H1 (cell line): Measurements from ENCODE around the gene ZBTB1. TPM values are rescaled to one million over a fixed set of nuclear protein-coding genes. Genes with fewer than 3 reads are reported as not detected.

Experiments
- CTCF ChIA-PET: fragments of 300-600 bp; sonication (Branson Sonifier 250); formaldehyde crosslinking; loops from one replicate; lab custom pipeline; 2021; ENCODE audit not compliant: partially characterized antibody; lab: Charles Lee
- POLR2A ChIA-PET: fragments of 300-600 bp; sonication (Branson Sonifier 250); formaldehyde crosslinking; loops from one replicate; lab custom pipeline; 2021; ENCODE audit warnings: inconsistent platforms; ENCODE audit not compliant: partially characterized antibody; lab: Charles Lee
- DNase-seq, 2 experiments: peaks; one replicate each; pipeline versions ENCODE4 v3.0.0 to v3.0.0-alpha.2; 2010 to 2022; ENCODE audit warnings: low spot score in 2 of 2, low read depth in 1 of 2, mixed read lengths in 1 of 2
- FAIRE-seq: peaks from 2 replicates; lab custom pipeline; 2011; peaks lifted over from hg19 to GRCh38; lab: Jason Lieb, UNC
- H2AFZ ChIP-seq: 2 replicates; pipeline ENCODE4 v1.8.1; 2012; ENCODE audit warnings: low read length, inconsistent platforms
- H2AK5ac ChIP-seq: 2 replicates; pipeline ENCODE4 v1.6.1; 2013; ENCODE audit warnings: low read depth, low read length
- H2BK120ac ChIP-seq: replicated peaks from 2 replicates; pipeline ENCODE3; 2013; ENCODE audit warnings: low read depth, low read length, inconsistent platforms
- H2BK12ac ChIP-seq: 2 replicates; pipeline ENCODE4 v1.6.1; 2013; ENCODE audit warnings: low read depth, low read length
- H2BK15ac ChIP-seq: 2 replicates; pipeline ENCODE4 v1.6.1; 2013; ENCODE audit warnings: low read length
- H2BK20ac ChIP-seq: 2 replicates; pipeline ENCODE4 v1.6.1; 2013; ENCODE audit warnings: low read length
- H2BK5ac ChIP-seq: 2 replicates; pipeline ENCODE4 v1.6.1; 2013; ENCODE audit warnings: low read depth, low read length
- H3K14ac ChIP-seq: 2 replicates; pipeline ENCODE4 v1.6.1; 2013; ENCODE audit warnings: inconsistent platforms; ENCODE audit not compliant: insufficient read length
- H3K18ac ChIP-seq: 2 replicates; pipeline ENCODE4 v1.6.1; 2013; ENCODE audit warnings: low read length; ENCODE audit errors: extremely low read depth
- H3K23ac ChIP-seq: 2 replicates; pipeline ENCODE4 v1.6.1; 2013; ENCODE audit warnings: inconsistent platforms; ENCODE audit not compliant: insufficient read length
- H3K23me2 ChIP-seq: 2 replicates; pipeline ENCODE4 v1.6.1; 2013; ENCODE audit warnings: low read depth, low read length
- H3K27ac ChIP-seq: 2 replicates; pipeline ENCODE4 v1.6.1; 2011; ENCODE audit warnings: low read depth, low read length, inconsistent platforms
- H3K27me3 ChIP-seq, 4 experiments: replicated peaks in 1 of 4; 1 replicate in 1 of 4; 2 replicates in 3 of 4; pipeline versions ENCODE4 v1.6.1 to v1.8.1; 2011 to 2013; ENCODE audit warnings: low read length in 3 of 4, mild to moderate bottlenecking in 3 of 4, inconsistent platforms in 2 of 4, mixed read lengths in 2 of 4, moderate library complexity in 1 of 4; ENCODE audit not compliant: control insufficient read depth in 3 of 4, insufficient read depth in 3 of 4; ENCODE audit errors: extremely low read depth in 1 of 4
- H3K36me3 ChIP-seq, 4 experiments: 2 replicates each; pipeline versions ENCODE4 v1.6.1 to v1.8.1; 2011 to 2013; ENCODE audit warnings: mild to moderate bottlenecking in 4 of 4, low read length in 3 of 4, moderate library complexity in 2 of 4, control low read depth in 1 of 4, inconsistent platforms in 1 of 4; ENCODE audit not compliant: insufficient read depth in 4 of 4, control insufficient read depth in 2 of 4
- H3K4ac ChIP-seq: replicated peaks from 2 replicates; pipeline ENCODE3; 2013; ENCODE audit warnings: low read length, low read depth, mixed read lengths, inconsistent platforms; ENCODE audit not compliant: insufficient read length
- H3K4me1 ChIP-seq, 4 experiments: replicated peaks in 1 of 4; 1 replicate in 1 of 4; 2 replicates in 3 of 4; pipeline versions ENCODE4 v1.6.1 to v1.8.1; 2011 to 2013; ENCODE audit warnings: low read length in 3 of 4, inconsistent platforms in 2 of 4, mixed read lengths in 1 of 4; ENCODE audit not compliant: insufficient read depth in 4 of 4, control insufficient read depth in 3 of 4
- H3K4me2 ChIP-seq, 2 experiments: 2 replicates each; pipeline versions ENCODE4 v1.6.1 to v1.8.1; 2011 to 2013; ENCODE audit warnings: low read depth in 2 of 2, low read length in 2 of 2, control low read depth in 1 of 2, inconsistent platforms in 1 of 2, mild to moderate bottlenecking in 1 of 2; ENCODE audit not compliant: insufficient read depth in 1 of 2
- H3K4me3 ChIP-seq, 4 experiments: fragments of 200-600, 300-600 bp in 1 of 4; sonication (generic), shearing (Covaris generic), sonication (Bioruptor Twin) in 1 of 4; 2 replicates each; pipeline versions ENCODE4 v1.5.1 to v1.8.1; 2011 to 2016; ENCODE audit warnings: low read length in 4 of 4, low read depth in 3 of 4, control low read depth in 2 of 4, inconsistent platforms in 2 of 4, mild to moderate bottlenecking in 2 of 4, mixed read lengths in 1 of 4, moderate library complexity in 1 of 4; ENCODE audit not compliant: insufficient read depth in 2 of 4; ENCODE audit errors: extremely low read depth in 1 of 4
- H3K56ac ChIP-seq: replicated peaks from 2 replicates; pipeline ENCODE3; 2013; ENCODE audit warnings: low read depth, mild to moderate bottlenecking, mixed read lengths, low read length, inconsistent platforms; ENCODE audit not compliant: insufficient read length
- H3K79me1 ChIP-seq: 2 replicates; pipeline ENCODE4 v1.6.1; 2013; ENCODE audit warnings: low read depth, low read length, control low read depth
- H3K79me2 ChIP-seq, 2 experiments: 2 replicates each; pipeline versions ENCODE4 v1.6.1 to v1.8.1; 2012 to 2013; ENCODE audit warnings: low read length in 2 of 2, mild to moderate bottlenecking in 2 of 2, inconsistent platforms in 1 of 2; ENCODE audit not compliant: insufficient read depth in 2 of 2, control insufficient read depth in 1 of 2
- H3K9ac ChIP-seq, 4 experiments: replicated peaks in 1 of 4; 1 replicate in 1 of 4; 2 replicates in 3 of 4; pipeline versions ENCODE4 v1.6.1 to v1.8.1; 2011 to 2013; ENCODE audit warnings: low read depth in 3 of 4, low read length in 3 of 4, control low read depth in 2 of 4, mild to moderate bottlenecking in 2 of 4, moderate library complexity in 2 of 4, inconsistent platforms in 1 of 4; ENCODE audit errors: extremely low read depth in 1 of 4
- H3K9me3 ChIP-seq, 2 experiments: 2 replicates each; pipeline versions ENCODE4 v1.6.1 to v1.8.1; 2012 to 2013; ENCODE audit warnings: mild to moderate bottlenecking in 2 of 2, moderate library complexity in 2 of 2, control low read depth in 1 of 2, inconsistent platforms in 1 of 2, low read depth in 1 of 2, low read length in 1 of 2, mixed read lengths in 1 of 2; ENCODE audit not compliant: insufficient read depth in 2 of 2
- H4K20me1 ChIP-seq, 2 experiments: replicated peaks in 1 of 2; 2 replicates each; pipeline versions ENCODE3 to v1.8.1; 2011 to 2013; ENCODE audit warnings: inconsistent platforms in 2 of 2, low read length in 2 of 2, mild to moderate bottlenecking in 1 of 2; ENCODE audit not compliant: insufficient read depth in 2 of 2, control insufficient read depth in 1 of 2
- H4K5ac ChIP-seq: 2 replicates; pipeline ENCODE4 v1.6.1; 2013; ENCODE audit warnings: low read length, low read depth, mixed read lengths, inconsistent platforms; ENCODE audit not compliant: insufficient read length
- H4K8ac ChIP-seq: 2 replicates; pipeline ENCODE4 v1.8.0; 2013; ENCODE audit warnings: mild to moderate bottlenecking, moderate library complexity, low read length, inconsistent platforms; ENCODE audit not compliant: insufficient read depth; ENCODE audit errors: extremely low read depth
- H4K91ac ChIP-seq: replicated peaks from 2 replicates; pipeline ENCODE3; 2013; ENCODE audit warnings: low read length, mixed read lengths, inconsistent platforms; ENCODE audit not compliant: insufficient read length
- GABPA ChIP-seq: IDR thresholded peaks from 2 replicates; pipeline ENCODE4 v1.6.1; 2011; ENCODE audit warnings: mild to moderate bottlenecking, low read length, moderate library complexity, borderline replicate concordance; ENCODE audit not compliant: insufficient read depth
- JUN ChIP-seq: IDR thresholded peaks from 2 replicates; pipeline ENCODE4 v1.6.1; 2011; ENCODE audit warnings: low read depth, mild to moderate bottlenecking, improper control_type of control experiment, low read length
- POLR2A ChIP-seq, 2 experiments: IDR thresholded peaks; 1 replicate in 1 of 2; 2 replicates in 1 of 2; pipeline ENCODE4 v1.6.1; 2011; ENCODE audit warnings: low read depth in 2 of 2, low read length in 2 of 2, mild to moderate bottlenecking in 2 of 2; ENCODE audit errors: control extremely low read depth in 1 of 2
- POU5F1 ChIP-seq: IDR thresholded peaks from 2 replicates; pipeline ENCODE4 v1.6.1; 2011; ENCODE audit warnings: low read depth, mild to moderate bottlenecking, low read length, moderate library complexity
- SIN3A ChIP-seq, 2 experiments: IDR thresholded peaks in 1 of 2; conservative IDR thresholded peaks in 1 of 2; 2 replicates each; pipeline ENCODE4 v1.6.1; 2011 to 2012; ENCODE audit warnings: low read length in 2 of 2, improper control_type of control experiment in 1 of 2, low read depth in 1 of 2, mild to moderate bottlenecking in 1 of 2
- SRF ChIP-seq: IDR thresholded peaks from 2 replicates; pipeline ENCODE4 v1.6.1; 2011; ENCODE audit warnings: mild to moderate bottlenecking, low read depth, low read length, moderate library complexity
- WGBS, 2 experiments: shearing (Covaris generic) in 1 of 2; methylation state at CpG; one replicate each; pipeline versions ENCODE4 v1.1.6 to v1.1.7; 2013 to 2015; ENCODE audit warnings: low lambda C conversion rate in 2 of 2, mixed read lengths in 2 of 2, inconsistent platforms in 1 of 2, low coverage in 1 of 2, missing lambda C conversion rate in 1 of 2; ENCODE audit not compliant: insufficient replicate concordance in 2 of 2, insufficient coverage in 1 of 2, insufficient read length in 1 of 2; ENCODE audit errors: extremely low coverage in 1 of 2, missing lambda C conversion rate in 1 of 2; 5-methylcytosine and 5-hydroxymethylcytosine counted together
- polyA plus RNA-seq, 7 experiments: library from polyadenylated mRNA; depleted of rRNA in 3 of 7; stranded (reverse) in 5 of 7; unstranded in 2 of 7; fragments of >200 nt in 5 of 7; fragments of 200-250 nt in 2 of 7; gene quantifications; 1 replicate in 5 of 7; 2 replicates in 1 of 7; 4 replicates in 1 of 7; pipeline versions ENCODE4 v1.2.1 to v1.2.3, GENCODE V29; 2011 to 2013; ENCODE audit warnings: missing spikeins in 2 of 7, mixed read lengths in 2 of 7
- total RNA-seq: library from RNA; stranded (reverse); fragmentation: NEBNext Ultra II Directional; extraction: Animal tissue kit (Norgen Biotek cat#: 25700); gene quantifications from 2 replicates; pipeline ENCODE4 v1.2.1, GENCODE V29; 2021

ZBTB1 gene
- total and polyA plus RNA-seq, 2 of the 8 experiments (the other 6 are each of a cell fraction or from before 2014, with no cell fraction given): 13.6 to 27.5 TPM

- Histone ChIP-seq H2BK20ac (no peak overlapping the region), H4K91ac (peak overlapping the region; percentile 34), H2BK5ac (peak overlapping the region; percentile 96), H3K9ac (peak overlapping the region; percentile 75 to 96 (median 96)), H2AK5ac (no peak overlapping the region), H3K4me1 (peaks cover 2 to 10% (median 8%) of the 10 kb centered on the region in 4 experiments; a peak in 4 of 7 replicates), H3K18ac (no peak overlapping the region; the same call in 1 of the 2 replicates), H4K8ac (peak overlapping the region; percentile 99; the same call in 1 of the 2 replicates), H3K4ac (peak overlapping the region; percentile 80), H3K4me2 (peak overlapping the region; percentile 97), H4K20me1 (peaks cover 3 to 6% of the 10 kb centered on the region in 2 experiments), H3K23ac (no peak overlapping the region), H3K27me3 (no peaks in the 10 kb centered on the region), H4K5ac (peak overlapping the region; percentile 91), H3K14ac (peak overlapping the region; percentile 70), H2BK120ac (peak overlapping the region; percentile 73), H3K56ac (peak overlapping the region; percentile 81), H3K36me3 (no peaks in the 10 kb centered on the region; a peak in 1 of 8 replicates), H3K79me1 (peaks cover 6% of the 10 kb centered on the region), H3K9me3 (no peaks in the 10 kb centered on the region), H3K23me2 (peaks cover 19% of the 10 kb centered on the region), H2BK12ac (peak overlapping the region; percentile 3), H3K27ac (peak overlapping the region; percentile 96), H2AFZ (peak overlapping the region; percentile 21; the same call in 1 of the 2 replicates), H3K79me2 (peaks cover 11 to 63% of the 10 kb centered on the region in 2 experiments; a peak in 3 of 4 replicates), H2BK15ac (no peak overlapping the region), H3K4me3 (peak overlapping the region; percentile 68 to 93 (median 78))
- WGBS, 2 experiments: 10% methylated on average over 29 of the region's 29 CpGs; no CpG with 5 or more reads in 1 of the 2 experiments
- 0 out of 2 replicates have a peak, but pooled peaks have one; percentile 8 for TF ChIP-seq GABPA
- no peak for TF ChIP-seq SRF
- TF ChIP-seq POLR2A (IDR thresholded peaks at IDR 0.05; ENCODE audit: control extremely low read depth in 1 of 2, low read depth in 2 of 2, low read length in 2 of 2): no peak
- TF ChIP-seq JUN: no peak
- TF ChIP-seq POU5F1: no peak
- TF ChIP-seq SIN3A (conservative IDR thresholded peaks at IDR 0.05 in 1 of 2, IDR thresholded peaks at IDR 0.05 in 1 of 2; ENCODE audit: low read depth in 1 of 2, low read length in 2 of 2): peak in 1 of 2 experiments; percentile 44; a peak in 1 of 4 replicates
- ChIA-PET CTCF (interaction anchor here (0.6 to 1.7 kb wide), 8 partner anchors 9 to 268 kb away, joined by 3 to 4 read pairs (median 3); no protein-coding TSS in a partner anchor), POLR2A (interaction anchor here (0.7 to 4.4 kb wide), 11 partner anchors 8 to 206 kb away, joined by 3 to 52 read pairs (median 3); partner anchors contain the start of genes AKAP5 and HSPA2)
- FAIRE-seq (no peak), DNase-seq (no peak)
These were observed 1.6 kb upstream of the ZBTB1 start for GRCh38 chr14:64502887-64503433.
